Measurements from ENCODE around the gene FKBP8. TPM values are rescaled to one million over a fixed set of nuclear protein-coding genes. Genes with fewer than 3 reads are reported as not detected.

FKBP8 gene
- total RNA-seq, 1 experiment from 2014 or later = 261 TPM

DNA sequence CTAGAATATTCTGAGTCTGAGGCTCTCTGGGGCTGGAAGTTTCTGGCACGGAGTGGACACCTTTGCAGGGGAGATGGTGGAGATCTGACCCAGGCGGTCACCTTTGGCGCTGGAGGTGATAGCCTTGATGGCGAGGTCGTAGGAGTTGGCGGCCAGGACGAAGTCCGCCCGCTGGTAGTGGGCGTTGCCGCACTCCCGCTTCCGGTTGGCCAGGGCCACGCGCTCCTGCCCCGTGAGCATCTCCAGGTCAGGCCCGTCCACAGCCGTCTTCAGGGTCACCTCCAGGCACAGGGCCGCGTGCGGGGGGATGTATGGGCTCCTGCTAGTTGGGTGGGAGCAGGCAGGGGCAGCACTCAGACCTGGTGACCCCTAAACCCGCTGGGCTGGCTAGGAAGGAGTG is 5.3 kb downstream of the FKBP8 start:
- no peaks in the 10 kb centered on the region for H3K27me3 ChIP-seq (ENCODE audit: insufficient read depth, low read length)
- DNase-seq (ENCODE audit: low read depth, low spot score) (no peak), ATAC-seq (no peak)
- CTCF ChIA-PET = no interaction called here
- no peaks in the 10 kb centered on the region for H3K9me2 ChIP-seq (ENCODE audit: insufficient read depth)
- H3K9ac ChIP-seq (ENCODE audit: low read length) = no peak overlapping the region
- POLR2A ChIA-PET = no interaction called here
- H2AFZ ChIP-seq (ENCODE audit: low read depth, low read length, poor library complexity, severe bottlenecking) = no peak overlapping the region
- H4K20me1 ChIP-seq (ENCODE audit: insufficient read depth) = no peaks in the 10 kb centered on the region
- H3K36me3 ChIP-seq (ENCODE audit: control insufficient read depth in 1 of 2, insufficient read depth in 2 of 2, low read length in 2 of 2) = peaks cover 20 to 21% of the 10 kb centered on the region in 2 experiments; a peak in 3 of 4 replicates
- peaks cover 17% of the 10 kb centered on the region for H3K79me2 ChIP-seq (ENCODE audit: insufficient read depth, low read length)
- no peak overlapping the region for H3K4me2 ChIP-seq (ENCODE audit: low read length)
- no peak overlapping the region for H3K27ac ChIP-seq (ENCODE audit: low read depth, low read length)
- peaks cover 2 to 9% of the 10 kb centered on the region in 2 experiments for H3K4me1 ChIP-seq (ENCODE audit: control insufficient read depth in 1 of 2, insufficient read depth in 2 of 2, low read length in 2 of 2)
- no peak overlapping the region for H3K4me3 ChIP-seq (replicated peaks in 1 of 2; ENCODE audit: low read depth in 1 of 2, low read length in 2 of 2)
- RAD21 ChIA-PET (ENCODE audit: low non-redundant PET in 1 of 2, low total read pairs in 2 of 2, uncharacterized antibody in 2 of 2, unreplicated experiment in 2 of 2) = no interaction called here
- BruUV-seq (replicated peaks) = no TSS peak
- intact Hi-C loops (cut with micrococcal nuclease) = no loop called here
- H3K9me3 ChIP-seq (ENCODE audit: control insufficient read depth in 1 of 2, insufficient read depth in 1 of 2, low read depth in 1 of 2, low read length in 2 of 2) = no peaks in the 10 kb centered on the region
- TF ChIP-seq SP1 (IDR thresholded peaks at IDR 0.05; ENCODE audit: low read depth) = no peak

DNA sequence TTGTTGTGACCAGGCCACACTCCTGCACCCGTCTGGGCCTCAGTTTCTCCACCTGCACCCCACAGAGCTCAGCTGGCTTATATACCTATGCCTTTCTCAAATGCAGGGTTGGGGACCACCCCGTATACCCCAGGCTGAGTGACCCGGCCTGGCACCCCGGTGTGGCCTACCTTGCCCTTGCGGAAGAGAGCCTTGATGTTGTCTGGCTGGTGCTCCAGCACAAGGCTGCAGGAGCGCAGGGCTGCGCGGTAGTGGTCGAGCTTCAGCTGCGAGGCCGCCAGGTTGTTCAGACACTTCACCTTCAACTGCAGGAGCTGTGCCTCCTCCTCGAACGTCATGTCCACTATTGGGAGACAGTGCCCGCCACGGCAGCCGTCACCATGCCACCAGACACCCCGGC is 5.9 kb downstream of the FKBP8 start:
- no peak overlapping the region for H3K4me2 ChIP-seq (ENCODE audit: low read length)
- ChIA-PET RAD21 (ENCODE audit: low non-redundant PET in 1 of 2, low total read pairs in 2 of 2, uncharacterized antibody in 2 of 2, unreplicated experiment in 2 of 2) (no interaction called here), POLR2A (no interaction called here), CTCF (no interaction called here)
- H4K20me1 ChIP-seq (ENCODE audit: insufficient read depth) = no peaks in the 10 kb centered on the region
- H3K79me2 ChIP-seq (ENCODE audit: insufficient read depth, low read length) = peaks cover 14% of the 10 kb centered on the region
- no peak overlapping the region for H2AFZ ChIP-seq (ENCODE audit: low read depth, low read length, poor library complexity, severe bottlenecking)
- no peaks in the 10 kb centered on the region for H3K9me3 ChIP-seq (ENCODE audit: control insufficient read depth in 1 of 2, insufficient read depth in 1 of 2, low read depth in 1 of 2, low read length in 2 of 2)
- no peak overlapping the region for H3K9ac ChIP-seq (ENCODE audit: low read length)
- no peak overlapping the region for H3K27ac ChIP-seq (ENCODE audit: low read depth, low read length)
- H3K4me3 ChIP-seq (replicated peaks in 1 of 2; ENCODE audit: low read depth in 1 of 2, low read length in 2 of 2) = no peak overlapping the region
- H3K27me3 ChIP-seq (ENCODE audit: insufficient read depth, low read length) = no peaks in the 10 kb centered on the region
- ATAC-seq (no peak), DNase-seq (ENCODE audit: low read depth, low spot score) (no peak)
- no peak for TF ChIP-seq POLR2AphosphoS5 (IDR thresholded peaks at IDR 0.05; ENCODE audit: low read depth, low read length)
- TF ChIP-seq ZFX (IDR thresholded peaks at IDR 0.05) = 0 out of 2 replicates have a peak, but pooled peaks have one; percentile 13
- intact Hi-C loops (cut with micrococcal nuclease) = no loop called here
- peaks cover 2 to 7% of the 10 kb centered on the region in 2 experiments for H3K4me1 ChIP-seq (ENCODE audit: control insufficient read depth in 1 of 2, insufficient read depth in 2 of 2, low read length in 2 of 2)
- peaks cover 20 to 27% of the 10 kb centered on the region in 2 experiments; a peak in 3 of 4 replicates for H3K36me3 ChIP-seq (ENCODE audit: control insufficient read depth in 1 of 2, insufficient read depth in 2 of 2, low read length in 2 of 2)
- TSS peak; percentile 4 for BruUV-seq (replicated peaks)
- H3K9me2 ChIP-seq (ENCODE audit: insufficient read depth) = no peaks in the 10 kb centered on the region

DNA sequence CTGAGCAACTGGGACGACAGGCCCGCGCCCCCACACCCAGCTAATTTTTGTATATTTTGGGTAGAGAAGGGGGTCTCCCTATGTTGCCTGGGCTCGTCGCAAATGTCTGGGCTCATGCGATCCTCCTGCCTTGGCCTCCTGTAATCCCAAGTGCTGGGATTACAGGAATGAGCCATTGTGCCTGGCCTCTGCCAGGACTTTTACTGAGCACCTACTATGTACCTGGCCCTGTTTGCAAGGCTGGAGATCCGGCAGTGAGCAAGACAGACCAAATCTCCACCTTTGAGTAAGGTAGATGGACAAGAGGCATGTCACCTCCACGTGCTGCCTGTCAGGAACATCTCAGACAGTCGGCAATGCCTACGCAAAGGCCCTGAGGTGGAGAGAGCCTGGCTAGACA is 6.9 kb downstream of the FKBP8 start:
- no peak overlapping the region for H2AFZ ChIP-seq (ENCODE audit: low read depth, low read length, poor library complexity, severe bottlenecking)
- TF ChIP-seq EGR1 (IDR thresholded peaks at IDR 0.05; ENCODE audit: low read depth) = no peak
- no peak for TF ChIP-seq ZFX (IDR thresholded peaks at IDR 0.05)
- TF ChIP-seq SRF (IDR thresholded peaks at IDR 0.05; ENCODE audit: low read depth) = no peak
- no peak for TF ChIP-seq CBX3 (IDR thresholded peaks at IDR 0.05; ENCODE audit: low read depth)
- TF ChIP-seq POLR2AphosphoS5 (IDR thresholded peaks at IDR 0.05; ENCODE audit: low read depth, low read length) = no peak
- TF ChIP-seq EZH2phosphoT487 (IDR thresholded peaks at IDR 0.05; ENCODE audit: borderline replicate concordance) = no peak
- TF ChIP-seq, protein P1, sequence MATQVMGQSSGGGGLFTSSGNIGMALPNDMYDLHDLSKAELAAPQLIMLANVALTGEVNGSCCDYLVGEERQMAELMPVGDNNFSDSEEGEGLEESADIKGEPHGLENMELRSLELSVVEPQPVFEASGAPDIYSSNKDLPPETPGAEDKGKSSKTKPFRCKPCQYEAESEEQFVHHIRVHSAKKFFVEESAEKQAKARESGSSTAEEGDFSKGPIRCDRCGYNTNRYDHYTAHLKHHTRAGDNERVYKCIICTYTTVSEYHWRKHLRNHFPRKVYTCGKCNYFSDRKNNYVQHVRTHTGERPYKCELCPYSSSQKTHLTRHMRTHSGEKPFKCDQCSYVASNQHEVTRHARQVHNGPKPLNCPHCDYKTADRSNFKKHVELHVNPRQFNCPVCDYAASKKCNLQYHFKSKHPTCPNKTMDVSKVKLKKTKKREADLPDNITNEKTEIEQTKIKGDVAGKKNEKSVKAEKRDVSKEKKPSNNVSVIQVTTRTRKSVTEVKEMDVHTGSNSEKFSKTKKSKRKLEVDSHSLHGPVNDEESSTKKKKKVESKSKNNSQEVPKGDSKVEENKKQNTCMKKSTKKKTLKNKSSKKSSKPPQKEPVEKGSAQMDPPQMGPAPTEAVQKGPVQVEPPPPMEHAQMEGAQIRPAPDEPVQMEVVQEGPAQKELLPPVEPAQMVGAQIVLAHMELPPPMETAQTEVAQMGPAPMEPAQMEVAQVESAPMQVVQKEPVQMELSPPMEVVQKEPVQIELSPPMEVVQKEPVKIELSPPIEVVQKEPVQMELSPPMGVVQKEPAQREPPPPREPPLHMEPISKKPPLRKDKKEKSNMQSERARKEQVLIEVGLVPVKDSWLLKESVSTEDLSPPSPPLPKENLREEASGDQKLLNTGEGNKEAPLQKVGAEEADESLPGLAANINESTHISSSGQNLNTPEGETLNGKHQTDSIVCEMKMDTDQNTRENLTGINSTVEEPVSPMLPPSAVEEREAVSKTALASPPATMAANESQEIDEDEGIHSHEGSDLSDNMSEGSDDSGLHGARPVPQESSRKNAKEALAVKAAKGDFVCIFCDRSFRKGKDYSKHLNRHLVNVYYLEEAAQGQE (IDR thresholded peaks at IDR 0.05; ENCODE audit: low read depth) = no peak
- no peak for TF ChIP-seq ELF1 (IDR thresholded peaks at IDR 0.05; ENCODE audit: borderline replicate concordance, low read depth)
- TF ChIP-seq RAD21 (IDR thresholded peaks at IDR 0.05; ENCODE audit: low read depth) = no peak
- TF ChIP-seq, protein P2, sequence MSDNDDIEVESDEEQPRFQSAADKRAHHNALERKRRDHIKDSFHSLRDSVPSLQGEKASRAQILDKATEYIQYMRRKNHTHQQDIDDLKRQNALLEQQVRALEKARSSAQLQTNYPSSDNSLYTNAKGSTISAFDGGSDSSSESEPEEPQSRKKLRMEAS (IDR thresholded peaks at IDR 0.05) = no peak
- ChIA-PET CTCF (no interaction called here), POLR2A (no interaction called here), RAD21 (ENCODE audit: low non-redundant PET in 1 of 2, low total read pairs in 2 of 2, uncharacterized antibody in 2 of 2, unreplicated experiment in 2 of 2) (no interaction called here)
- no peak for DNase-seq (ENCODE audit: low read depth, low spot score)
- H3K27me3 ChIP-seq (ENCODE audit: insufficient read depth, low read length) = no peaks in the 10 kb centered on the region
- H3K9ac ChIP-seq (ENCODE audit: low read length) = no peak overlapping the region
- intact Hi-C loops (cut with micrococcal nuclease) = no loop called here
- no peak for ATAC-seq
- H3K27ac ChIP-seq (ENCODE audit: low read depth, low read length) = no peak overlapping the region
- peaks cover 4% of the 10 kb centered on the region; the same call in 1 of the 2 replicates for H3K79me2 ChIP-seq (ENCODE audit: insufficient read depth, low read length)
- H3K9me3 ChIP-seq (ENCODE audit: control insufficient read depth in 1 of 2, insufficient read depth in 1 of 2, low read depth in 1 of 2, low read length in 2 of 2) = no peaks in the 10 kb centered on the region
- no peaks in the 10 kb centered on the region for H3K4me1 ChIP-seq (ENCODE audit: control insufficient read depth in 1 of 2, insufficient read depth in 2 of 2, low read length in 2 of 2)
- no peaks in the 10 kb centered on the region for H3K9me2 ChIP-seq (ENCODE audit: insufficient read depth)
- BruUV-seq (replicated peaks) = no TSS peak
- no peaks in the 10 kb centered on the region for H4K20me1 ChIP-seq (ENCODE audit: insufficient read depth)
- H3K36me3 ChIP-seq (ENCODE audit: control insufficient read depth in 1 of 2, insufficient read depth in 2 of 2, low read length in 2 of 2) = peaks cover 20 to 26% of the 10 kb centered on the region in 2 experiments; a peak in 3 of 4 replicates
- no peak overlapping the region for H3K4me3 ChIP-seq (replicated peaks in 1 of 2; ENCODE audit: low read depth in 1 of 2, low read length in 2 of 2)
- H3K4me2 ChIP-seq (ENCODE audit: low read length) = no peak overlapping the region
